Measurements from ENCODE around the gene PNPLA8. TPM values are rescaled to one million over a fixed set of nuclear protein-coding genes. Genes with fewer than 3 reads are reported as not detected.
"Not testable (repeated sequence)": the region's sequence is repeated elsewhere in the genome, so short reads cannot be mapped to it uniquely, and the experiment has no call there.

The PNPLA8 gene
- polyA plus RNA-seq, 1 donor = 24.8 TPM

DNA sequence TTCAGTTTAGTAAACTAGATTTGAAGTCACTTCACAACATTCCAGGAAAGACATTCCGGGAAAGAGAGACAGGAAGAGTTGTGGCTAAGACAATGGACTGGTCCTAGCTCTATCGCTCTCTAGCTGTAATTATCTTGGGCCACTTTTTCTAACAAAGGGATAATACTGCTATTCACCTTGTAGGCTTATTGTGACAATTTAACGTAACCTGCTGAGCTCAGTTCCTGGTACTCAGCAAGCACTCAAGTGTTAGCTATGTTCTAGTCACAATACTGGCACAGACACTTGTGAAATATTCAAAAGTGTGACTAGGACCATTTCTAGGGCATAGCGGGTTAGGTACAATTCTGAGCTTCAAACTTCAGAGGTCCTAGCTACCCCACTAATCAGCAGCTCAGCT, 57.7 kb downstream of the PNPLA8 start:
- DNase-seq (ENCODE audit: low read depth) = no peak

GRCh38 chr7:108467391-108467790, 58.5 kb downstream of the PNPLA8 start:
- DNase-seq (ENCODE audit: low read depth) = no peak

DNA sequence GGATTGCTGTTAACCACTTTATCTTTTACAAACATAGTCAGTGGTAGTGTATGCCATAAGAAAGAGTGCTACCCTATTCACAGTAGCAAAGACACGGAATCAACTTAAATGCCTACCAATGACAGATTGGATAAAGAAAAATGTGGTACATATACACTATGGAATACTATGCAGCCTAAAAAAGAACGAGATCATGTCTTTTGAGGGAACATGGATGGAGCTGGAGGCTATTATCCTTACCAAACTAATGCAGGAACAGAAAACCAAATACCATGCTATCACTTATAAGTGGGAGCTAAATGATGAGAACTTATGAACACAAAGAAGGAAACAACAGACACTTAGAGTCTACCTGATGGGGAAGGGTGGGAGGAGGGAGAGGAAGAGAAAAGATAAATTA, 59.6 kb downstream of the PNPLA8 start:
- not testable (repeated sequence) for DNase-seq (ENCODE audit: low read depth)

DNA sequence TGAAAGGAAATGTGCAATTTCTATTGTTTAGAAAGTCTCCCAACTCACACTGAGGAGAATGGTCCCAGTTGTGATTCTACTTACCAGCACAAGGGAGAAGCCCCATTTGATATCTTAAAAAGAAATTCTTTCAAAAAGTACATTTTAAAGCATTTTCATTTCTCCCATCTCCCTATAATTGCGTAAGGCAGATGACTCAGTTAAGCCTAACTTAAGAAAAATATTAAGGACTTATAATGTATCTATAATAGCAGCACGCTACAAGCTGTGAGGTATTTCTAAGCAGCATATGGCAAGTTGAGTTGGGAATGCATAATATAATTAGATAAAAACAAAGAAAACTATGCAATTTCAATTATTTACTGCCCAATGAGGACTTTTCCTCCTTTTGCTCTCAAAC, 61.2 kb downstream of the PNPLA8 start:
- no peak for DNase-seq (ENCODE audit: low read depth)

DNA sequence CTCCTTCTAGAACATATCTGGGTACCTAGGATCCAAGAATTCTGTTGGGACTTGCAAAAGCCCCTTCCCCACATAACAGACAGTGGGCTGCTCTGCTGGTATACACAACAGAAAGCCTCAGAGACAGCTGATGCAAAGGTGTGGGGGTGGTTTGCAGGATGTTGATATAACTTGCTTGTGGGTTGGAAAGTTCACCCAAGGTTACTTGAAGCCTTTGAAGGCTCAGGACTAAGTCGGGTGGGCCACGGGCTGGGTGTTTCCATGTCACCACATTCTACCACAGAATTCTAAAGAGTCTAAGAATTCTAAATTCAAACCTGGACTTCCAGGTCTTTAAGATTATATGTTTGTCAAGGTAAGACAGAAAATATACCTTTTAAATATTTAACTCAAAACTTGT, 62.3 kb downstream of the PNPLA8 start:
- no peak for DNase-seq (ENCODE audit: low read depth)

DNA sequence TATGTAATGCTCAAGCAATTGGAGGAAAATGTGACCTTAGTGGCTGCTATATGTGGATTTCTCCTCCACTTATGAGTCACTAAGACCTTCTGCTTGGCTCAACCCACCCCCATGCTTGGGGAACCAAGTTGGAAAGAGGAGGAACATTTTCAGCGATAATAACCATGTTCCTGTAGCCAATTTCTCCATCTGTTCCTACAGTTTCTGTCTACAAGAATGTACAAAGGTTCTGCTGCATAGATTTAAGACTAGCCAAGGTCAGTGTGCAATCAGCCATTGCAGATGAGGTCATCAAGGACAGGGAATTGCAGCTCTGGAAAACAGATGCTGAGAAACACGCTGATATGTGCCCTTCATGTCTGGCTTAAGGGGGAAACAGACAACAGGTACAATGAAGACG, 64.1 kb downstream of the PNPLA8 start:
- DNase-seq (ENCODE audit: low read depth) = peak; percentile 43

GRCh38 chr7:108460964-108461363, 65.0 kb downstream of the PNPLA8 start:
- DNase-seq (ENCODE audit: low read depth) = no peak

GRCh38 chr7:108459922-108460551, 65.9 kb downstream of the PNPLA8 start:
- no peak for DNase-seq (ENCODE audit: low read depth)

DNA sequence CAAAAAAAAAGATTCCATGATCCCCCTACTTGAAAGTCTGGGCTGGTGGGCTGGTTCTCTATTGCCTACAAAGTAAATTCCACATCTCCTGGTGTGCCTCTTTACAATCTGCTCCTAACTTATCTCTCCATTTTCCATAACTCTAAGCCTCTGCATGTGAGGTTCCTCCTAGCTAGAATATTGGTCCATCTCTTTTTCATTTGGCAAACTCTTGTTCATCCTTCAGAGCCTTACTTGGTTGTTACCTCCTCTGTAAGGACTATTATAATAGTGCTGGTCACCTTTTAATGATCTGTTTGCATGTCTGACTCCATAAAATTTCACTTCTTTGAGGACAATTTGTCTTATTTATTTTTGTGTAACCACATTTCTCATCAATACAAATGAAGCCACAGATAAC, 68.1 kb downstream of the PNPLA8 start:
- DNase-seq (ENCODE audit: low read depth) = no peak

DNA sequence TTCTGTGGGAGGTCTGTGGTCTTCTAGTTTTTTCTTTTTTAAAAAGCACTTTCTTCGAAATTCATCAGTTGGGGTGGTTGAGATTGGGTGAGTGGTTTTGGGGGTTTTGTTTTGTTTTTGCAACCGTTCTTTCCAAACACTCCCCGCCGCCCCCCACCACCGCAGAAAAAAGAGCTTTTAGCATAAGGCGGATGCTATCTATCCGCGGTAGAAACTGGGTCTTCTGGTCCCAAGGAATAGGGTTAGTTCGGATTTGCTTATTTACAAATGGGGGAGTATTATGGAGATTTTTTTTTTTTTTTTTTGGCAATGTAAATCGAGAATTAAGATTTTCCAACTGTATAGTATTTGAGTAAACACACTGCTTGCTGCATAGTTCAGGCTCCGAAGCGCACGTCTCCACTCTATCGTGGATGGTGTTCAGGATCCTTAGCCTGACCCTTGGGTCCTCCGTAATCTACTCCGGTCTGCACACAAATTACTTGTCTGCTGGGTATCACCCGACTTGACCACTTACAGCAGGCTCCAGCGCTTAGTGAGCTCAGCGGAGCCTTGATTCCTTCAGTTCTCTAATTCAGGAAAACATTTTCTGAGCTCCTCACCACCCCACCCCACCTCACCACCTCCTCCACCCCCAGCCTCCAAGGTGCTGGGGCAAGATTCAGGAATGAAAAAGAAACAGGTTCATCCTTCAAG, 68.9 kb downstream of the PNPLA8 start:
- DNase-seq (ENCODE audit: low read depth) = no peak

GRCh38 chr7:108455998-108456677, 69.8 kb downstream of the PNPLA8 start, which contains the start of gene NRCAM:
TSS of gene NRCAM (minus strand) at chr7:108456436. CDS start at chr7:108240064, 216,372 bp downstream.
- no peak for DNase-seq (ENCODE audit: low read depth)

GRCh38 chr7:108455551-108455997, 70.4 kb downstream of the PNPLA8 start:
- no peak for DNase-seq (ENCODE audit: low read depth)

DNA sequence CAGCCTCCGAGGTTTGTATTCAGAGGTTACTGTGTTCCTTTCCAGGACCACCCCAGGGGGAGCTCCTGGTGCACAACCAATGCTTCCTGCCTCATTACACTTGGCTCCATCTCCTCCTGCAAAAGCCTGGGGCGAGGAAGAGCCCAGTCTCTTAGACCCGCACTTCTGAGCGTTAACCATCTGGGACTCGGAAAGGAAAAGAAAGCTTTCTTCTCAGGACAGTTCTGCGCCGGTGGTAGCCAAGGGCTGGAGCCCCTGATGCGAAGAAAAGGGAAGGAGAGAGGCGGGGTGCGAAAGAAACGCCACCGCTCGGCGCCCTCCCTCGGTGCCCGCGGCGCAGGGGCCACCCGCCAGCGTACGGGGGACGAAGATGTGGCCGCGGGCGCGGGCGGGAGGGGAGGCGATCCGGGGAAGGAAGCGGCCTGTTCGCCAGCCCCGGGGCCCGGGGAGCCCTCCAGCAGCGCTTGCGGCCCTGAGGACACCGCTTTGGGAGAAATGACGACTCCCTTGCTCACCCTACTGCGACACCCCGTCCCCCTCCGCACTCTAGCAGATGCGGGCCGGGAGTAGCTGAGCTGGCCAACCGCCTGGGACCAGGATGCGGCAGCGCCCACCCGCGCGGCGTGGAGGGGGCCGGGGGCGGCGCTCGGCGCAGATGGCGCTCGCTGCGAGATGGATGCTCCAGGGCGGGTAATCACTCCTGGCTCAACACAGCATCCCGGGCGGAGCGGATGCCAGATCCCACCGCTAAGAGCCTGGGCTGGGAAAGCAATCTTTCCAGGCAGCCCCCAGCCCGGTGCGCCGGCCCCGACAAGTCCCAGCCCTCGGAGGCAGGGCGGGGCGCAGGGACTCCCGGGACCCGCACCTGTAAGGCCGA, 71.0 kb downstream of the PNPLA8 start:
- DNase-seq (ENCODE audit: low read depth) = no peak

DNA sequence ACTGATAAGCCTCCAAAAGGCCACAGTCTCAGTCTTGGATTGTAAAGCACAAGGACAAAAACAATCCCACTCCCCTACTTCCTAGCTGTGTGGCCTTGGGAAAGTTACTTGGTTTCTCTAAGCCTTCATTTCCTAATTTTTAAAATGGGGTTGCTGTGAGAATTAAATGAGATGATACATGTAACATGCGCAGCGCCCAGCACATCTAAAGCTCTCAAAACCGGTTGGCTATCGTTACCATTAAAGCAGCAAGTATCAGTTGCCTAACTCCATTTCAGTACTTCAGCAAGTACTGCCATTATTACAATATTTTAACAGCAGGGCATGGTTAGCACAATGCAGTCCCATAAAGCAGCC, 71.6 kb downstream of the PNPLA8 start:
- DNase-seq (ENCODE audit: low read depth) = no peak

- no peak for DNase-seq (ENCODE audit: low read depth)
Observed at GRCh38 chr7:108453320-108453719, 72.6 kb downstream of the PNPLA8 start.

DNA sequence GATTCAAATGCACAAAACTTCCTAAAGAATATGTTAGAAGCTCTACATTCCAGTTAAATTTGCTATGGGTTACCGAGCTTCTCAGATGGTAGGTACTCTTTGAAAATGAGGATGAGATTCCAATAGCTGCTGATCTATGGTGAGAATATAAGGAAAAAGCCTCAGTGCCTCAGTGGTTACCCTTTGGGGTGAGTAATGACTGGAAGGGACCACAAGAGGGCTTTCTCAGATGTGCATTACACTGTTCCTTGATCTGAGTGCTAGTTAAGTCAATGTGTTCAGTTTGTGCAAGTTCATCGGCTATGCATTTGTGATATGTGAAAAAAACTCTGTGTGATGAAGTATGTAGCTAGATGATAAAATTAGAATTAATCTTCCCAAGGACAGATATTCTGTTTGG, 73.2 kb downstream of the PNPLA8 start:
- DNase-seq (ENCODE audit: low read depth) = no peak

DNA sequence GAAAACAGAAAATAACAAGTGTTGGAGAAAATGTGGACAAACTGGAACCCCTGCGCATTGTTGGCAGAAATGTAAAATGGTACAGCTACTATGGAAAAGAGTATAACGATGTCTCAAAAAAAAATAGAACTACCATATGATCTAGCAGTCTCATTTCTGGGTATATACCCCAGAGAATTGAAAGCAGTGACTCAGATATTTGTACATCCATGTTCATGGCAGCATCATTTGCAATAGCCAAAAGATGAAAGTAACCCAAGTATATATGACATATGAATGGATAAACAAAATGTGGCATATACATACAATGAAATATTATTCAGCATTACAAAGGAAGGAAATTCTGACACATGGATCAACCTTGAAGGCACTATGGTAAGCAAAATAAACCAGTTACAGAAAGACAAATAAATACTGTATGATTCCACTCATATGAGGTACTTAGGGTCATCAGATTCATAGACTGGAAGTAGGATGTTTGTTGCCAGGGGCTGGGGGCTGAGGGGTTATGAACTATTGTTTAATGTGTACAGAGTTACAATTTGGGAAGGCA, 74.6 kb downstream of the PNPLA8 start:
- no peak for DNase-seq (ENCODE audit: low read depth)

DNA sequence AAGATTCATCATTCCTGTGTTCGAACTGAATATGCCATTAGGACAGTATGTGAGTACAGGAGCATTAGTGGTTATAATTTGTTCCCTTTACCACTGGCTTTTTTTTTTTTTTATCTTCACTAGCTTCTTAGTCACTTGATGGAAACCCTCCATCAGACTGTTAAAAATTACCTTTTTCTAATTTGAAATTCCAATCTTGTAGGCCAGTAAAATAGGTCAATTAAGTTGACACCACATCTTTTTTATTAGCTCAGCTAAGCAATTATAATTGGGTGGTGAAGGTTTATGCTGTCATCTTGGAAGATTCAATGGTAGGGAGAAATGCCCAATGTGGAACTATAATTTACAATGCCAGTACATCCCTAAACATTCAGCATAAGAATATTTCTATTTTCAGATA, 75.8 kb downstream of the PNPLA8 start:
- no peak for DNase-seq (ENCODE audit: low read depth)

GRCh38 chr7:108449521-108449920, 76.4 kb downstream of the PNPLA8 start:
- no peak for DNase-seq (ENCODE audit: low read depth)

- no peak for DNase-seq (ENCODE audit: low read depth)
Observed at GRCh38 chr7:108448584-108449505, 77.1 kb downstream of the PNPLA8 start.

Data from forelimb muscle (tissue), 1 donor.